Liver (tissue), 3 donors: ENCODE results near the gene SMYD3.

Experiments
- ATF3 ChIP-seq: IDR thresholded peaks from 2 replicates; pipeline ENCODE4 v1.6.1; 2016; ENCODE audit warnings: antibody characterized with exemption
- CTCF ChIP-seq: fragments of 150-350 bp; IDR thresholded peaks from 2 replicates; pipeline ENCODE4 v1.5.1; 2017; ENCODE audit warnings: improper control_type of control experiment, low read depth, low read length; ENCODE audit not compliant: missing input control
- EGR1 ChIP-seq, 2 donors: IDR thresholded peaks; 2 replicates each; pipeline ENCODE4 v1.6.1; 2016 to 2018; ENCODE audit warnings: antibody characterized with exemption in 2 of 2, low read depth in 2 of 2
- HNF4A ChIP-seq, 2 donors: conservative IDR thresholded peaks; 2 replicates each; pipeline ENCODE4 v1.6.1; 2016; ENCODE audit warnings: antibody characterized with exemption in 2 of 2, mild to moderate bottlenecking in 2 of 2
- JUND ChIP-seq, 2 donors: IDR thresholded peaks; 2 replicates each; pipeline ENCODE4 v1.6.1; 2016; ENCODE audit warnings: antibody characterized with exemption in 2 of 2
- MAX ChIP-seq: IDR thresholded peaks from 2 replicates; pipeline ENCODE4 v1.6.1; 2016; ENCODE audit warnings: antibody characterized with exemption
- RAD21 ChIP-seq, 2 donors: IDR thresholded peaks; 2 replicates each; pipeline ENCODE4 v1.6.1; 2016; ENCODE audit warnings: antibody characterized with exemption in 2 of 2, mild to moderate bottlenecking in 2 of 2
- REST ChIP-seq: IDR thresholded peaks from 2 replicates; pipeline ENCODE4 v1.6.1; 2016; ENCODE audit warnings: antibody characterized with exemption, mild to moderate bottlenecking
- SP1 ChIP-seq: IDR thresholded peaks from 2 replicates; pipeline ENCODE4 v1.6.1; 2018; ENCODE audit warnings: antibody characterized with exemption, mild to moderate bottlenecking
- YY1 ChIP-seq: IDR thresholded peaks from 2 replicates; pipeline ENCODE4 v1.6.1; 2016; ENCODE audit warnings: antibody characterized with exemption, mild to moderate bottlenecking
- ZBTB33 ChIP-seq: IDR thresholded peaks from 2 replicates; pipeline ENCODE4 v1.6.1; 2016; ENCODE audit warnings: antibody characterized with exemption
- donor health status: healthy.
- donor health status: healthy.

- TF ChIP-seq REST (no peak), CTCF (no peak), ZBTB33 (no peak), SP1 (no peak), ATF3 (no peak), MAX (no peak), YY1 (no peak), JUND (IDR thresholded peaks at IDR 0.05) (no peak), RAD21 (IDR thresholded peaks at IDR 0.05) (no peak), EGR1 (IDR thresholded peaks at IDR 0.05; ENCODE audit: low read depth in 2 of 2) (no peak), HNF4A (conservative IDR thresholded peaks at IDR 0.05) (no peak)
These were observed 236.8 kb downstream of the SMYD3 start for GRCh38 chr1:246270236-246270635.
